HepG2 (cell line): ENCODE measurements around the gene LSM14B. TPM values are rescaled to one million over a fixed set of nuclear protein-coding genes. Genes with fewer than 3 reads are reported as not detected.

ENCODE experiments used
- ARNT2 ChIP-seq: sonication (generic); formaldehyde crosslinking; IDR thresholded peaks from 2 replicates; pipeline ENCODE4 v1.8.0; 2022; ENCODE audit warnings: mild to moderate bottlenecking, low read depth, missing genetic modification reagents, moderate library complexity
- CAMTA2 ChIP-seq: sonication (generic); formaldehyde crosslinking; IDR thresholded peaks from 2 replicates; pipeline ENCODE4 v1.4.0; 2020; ENCODE audit warnings: mild to moderate bottlenecking, missing genetic modification reagents, borderline replicate concordance
- IKZF4 ChIP-seq: sonication (generic); formaldehyde crosslinking; IDR thresholded peaks from 2 replicates; pipeline ENCODE4 v1.5.1; 2020; ENCODE audit warnings: borderline replicate concordance, mild to moderate bottlenecking, low read depth, missing genetic modification reagents; ENCODE audit errors: not compliant biosample characterization
- KDM6A ChIP-seq: IDR thresholded peaks from 2 replicates; pipeline ENCODE4 v1.6.1; 2016; ENCODE audit warnings: low read depth
- MED8 ChIP-seq: sonication (generic); formaldehyde crosslinking; IDR thresholded peaks from 2 replicates; pipeline ENCODE4 v1.8.1; 2023; ENCODE audit warnings: mild to moderate bottlenecking, missing genetic modification reagents; ENCODE audit not compliant: insufficient replicate concordance
- MIER2 ChIP-seq: IDR thresholded peaks from 2 replicates; pipeline ENCODE4 v1.6.1; 2016; ENCODE audit warnings: missing biosample characterization, missing genetic modification reagents
- MYC ChIP-seq: sonication (generic); formaldehyde crosslinking; IDR thresholded peaks from 2 replicates; pipeline ENCODE4 v1.9.0; 2021; ENCODE audit warnings: missing genetic modification reagents, borderline replicate concordance
- ZFP62 ChIP-seq: sonication (generic); formaldehyde crosslinking; IDR thresholded peaks from 2 replicates; pipeline ENCODE4 v1.4.0; 2020; ENCODE audit warnings: missing genetic modification reagents
- ZNF230 ChIP-seq: sonication (generic); formaldehyde crosslinking; IDR thresholded peaks from 2 replicates; pipeline ENCODE4 v1.4.0; 2020; ENCODE audit warnings: mild to moderate bottlenecking, missing genetic modification reagents
- ZNF546 ChIP-seq: sonication (generic); formaldehyde crosslinking; conservative IDR thresholded peaks from 2 replicates; pipeline ENCODE4 v1.8.1; 2023; ENCODE audit warnings: mild to moderate bottlenecking, missing genetic modification reagents
- ZZZ3 ChIP-seq: sonication (generic); formaldehyde crosslinking; IDR thresholded peaks from 2 replicates; pipeline ENCODE4 v1.4.0; 2020; ENCODE audit warnings: missing genetic modification reagents, mild to moderate bottlenecking, borderline replicate concordance
- polyA plus RNA-seq, 8 experiments: library from polyadenylated mRNA; depleted of rRNA in 3 of 8; stranded (reverse) in 7 of 8; unstranded in 1 of 8; fragments of >200 nt; fragmentation: Illumina TruSeq in 4 of 8; extraction: Trizol in 4 of 8; gene quantifications; 2 replicates each; pipeline versions ENCODE4 v1.2.1 to v1.2.3, GENCODE V29; 2011 to 2016; ENCODE audit warnings: low read depth in 4 of 8, missing spikeins in 1 of 8, mixed read lengths in 1 of 8; ENCODE audit not compliant: insufficient read depth in 1 of 8
- total RNA-seq, 5 experiments: library from RNA; depleted of rRNA; stranded (reverse); fragments of >200 nt; fragmentation: Illumina TruSeq; extraction: Trizol; gene quantifications; 2 replicates each; pipeline ENCODE4 v1.2.3, GENCODE V29; 2016; ENCODE audit warnings: low read depth in 1 of 5
- TF ChIP-seq, protein P1 (sequence below): sonication (generic); formaldehyde crosslinking; IDR thresholded peaks from 2 replicates; pipeline ENCODE4 v1.4.0; 2020; ENCODE audit warnings: missing genetic modification reagents
- TF ChIP-seq, protein P2 (sequence below): IDR thresholded peaks from 2 replicates; pipeline ENCODE4 v1.6.1; 2016
- TF ChIP-seq, protein P3 (sequence below): sonication (generic); formaldehyde crosslinking; IDR thresholded peaks from 2 replicates; pipeline ENCODE4 v1.5.0; 2020; ENCODE audit warnings: missing genetic modification reagents, mild to moderate bottlenecking, borderline replicate concordance
- TF ChIP-seq, protein P4 (sequence below): sonication (generic); formaldehyde crosslinking; IDR thresholded peaks from 2 replicates; pipeline ENCODE4 v1.4.0; 2020; ENCODE audit warnings: mild to moderate bottlenecking, missing genetic modification reagents
- TF ChIP-seq, protein P5 (sequence below): sonication (generic); formaldehyde crosslinking; IDR thresholded peaks from 2 replicates; pipeline ENCODE4 v1.5.0; 2020; ENCODE audit warnings: missing genetic modification reagents, mild to moderate bottlenecking, borderline replicate concordance
- TF ChIP-seq, protein P6 (sequence below): sonication (generic); formaldehyde crosslinking; IDR thresholded peaks from 2 replicates; pipeline ENCODE4 v1.4.0; 2020; ENCODE audit warnings: mild to moderate bottlenecking, missing genetic modification reagents

Gene LSM14B
- total and polyA plus RNA-seq, 2 of the 13 experiments (the other 11 are each of a cell fraction or from before 2014, with no cell fraction given) = 43.3 to 79.2 TPM

DNA sequence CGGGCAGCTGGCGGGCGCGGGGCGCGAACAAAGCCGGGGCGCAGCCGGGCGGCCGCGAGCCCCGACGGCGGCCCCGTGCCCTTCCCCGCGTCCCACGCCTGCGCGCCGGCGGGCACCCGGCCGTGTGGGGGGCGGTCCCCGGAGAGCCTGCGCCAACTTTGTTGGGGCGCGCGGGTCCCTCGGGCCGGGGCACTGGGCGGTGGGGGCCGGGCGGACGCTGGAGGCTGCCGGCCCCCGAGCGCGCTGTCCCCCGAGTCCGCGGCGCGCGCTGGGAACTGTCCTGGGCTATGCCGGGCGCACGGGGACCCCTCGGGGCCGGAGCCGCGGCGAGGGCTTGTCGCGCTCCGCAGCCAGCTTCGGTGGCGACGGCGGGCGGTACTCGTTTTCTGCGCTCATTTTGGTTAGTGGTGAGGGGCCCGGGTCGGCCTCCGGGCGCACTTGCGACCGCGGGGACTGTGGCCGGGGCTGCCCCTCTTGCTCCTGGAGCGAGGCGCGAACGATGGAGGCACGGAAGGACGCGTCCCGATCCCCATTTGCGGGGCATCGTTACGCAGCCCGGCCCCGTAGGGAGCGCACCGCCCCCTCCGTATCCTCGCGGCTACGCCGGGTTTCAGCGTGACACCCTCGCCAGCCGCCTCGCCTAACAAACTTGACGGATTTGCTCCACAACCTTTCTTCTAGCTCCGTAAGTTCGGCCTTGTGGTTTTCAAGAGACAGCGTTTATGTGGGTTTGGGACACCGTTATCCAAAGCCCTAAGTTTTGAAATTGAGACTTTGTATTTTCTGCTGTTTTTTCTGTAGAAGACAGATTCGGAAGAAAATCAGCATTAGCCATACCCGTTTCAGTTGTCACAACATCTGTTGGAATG lies 21.9 kb downstream of the LSM14B start (continued):
- TF ChIP-seq, protein P1, sequence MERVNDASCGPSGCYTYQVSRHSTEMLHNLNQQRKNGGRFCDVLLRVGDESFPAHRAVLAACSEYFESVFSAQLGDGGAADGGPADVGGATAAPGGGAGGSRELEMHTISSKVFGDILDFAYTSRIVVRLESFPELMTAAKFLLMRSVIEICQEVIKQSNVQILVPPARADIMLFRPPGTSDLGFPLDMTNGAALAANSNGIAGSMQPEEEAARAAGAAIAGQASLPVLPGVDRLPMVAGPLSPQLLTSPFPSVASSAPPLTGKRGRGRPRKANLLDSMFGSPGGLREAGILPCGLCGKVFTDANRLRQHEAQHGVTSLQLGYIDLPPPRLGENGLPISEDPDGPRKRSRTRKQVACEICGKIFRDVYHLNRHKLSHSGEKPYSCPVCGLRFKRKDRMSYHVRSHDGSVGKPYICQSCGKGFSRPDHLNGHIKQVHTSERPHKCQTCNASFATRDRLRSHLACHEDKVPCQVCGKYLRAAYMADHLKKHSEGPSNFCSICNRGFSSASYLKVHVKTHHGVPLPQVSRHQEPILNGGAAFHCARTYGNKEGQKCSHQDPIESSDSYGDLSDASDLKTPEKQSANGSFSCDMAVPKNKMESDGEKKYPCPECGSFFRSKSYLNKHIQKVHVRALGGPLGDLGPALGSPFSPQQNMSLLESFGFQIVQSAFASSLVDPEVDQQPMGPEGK (CRISPR knock-in tag) = 0 out of 2 replicates have a peak, but pooled peaks have one; percentile 35
- TF ChIP-seq, protein P2, sequence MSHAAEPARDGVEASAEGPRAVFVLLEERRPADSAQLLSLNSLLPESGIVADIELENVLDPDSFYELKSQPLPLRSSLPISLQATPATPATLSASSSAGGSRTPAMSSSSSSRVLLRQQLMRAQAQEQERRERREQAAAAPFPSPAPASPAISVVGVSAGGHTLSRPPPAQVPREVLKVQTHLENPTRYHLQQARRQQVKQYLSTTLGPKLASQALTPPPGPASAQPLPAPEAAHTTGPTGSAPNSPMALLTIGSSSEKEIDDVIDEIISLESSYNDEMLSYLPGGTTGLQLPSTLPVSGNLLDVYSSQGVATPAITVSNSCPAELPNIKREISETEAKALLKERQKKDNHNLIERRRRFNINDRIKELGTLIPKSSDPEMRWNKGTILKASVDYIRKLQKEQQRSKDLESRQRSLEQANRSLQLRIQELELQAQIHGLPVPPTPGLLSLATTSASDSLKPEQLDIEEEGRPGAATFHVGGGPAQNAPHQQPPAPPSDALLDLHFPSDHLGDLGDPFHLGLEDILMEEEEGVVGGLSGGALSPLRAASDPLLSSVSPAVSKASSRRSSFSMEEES = peak; percentile 53; the same call in 1 of the 2 replicates
- TF ChIP-seq ZNF230 (CRISPR knock-in tag) = peak; percentile 43; the same call in 1 of the 2 replicates
- TF ChIP-seq ZFP62 (CRISPR knock-in tag) = no peak
- no peak; the same call in 1 of the 2 replicates for TF ChIP-seq ZNF546 (CRISPR knock-in tag)
- TF ChIP-seq MIER2 (CRISPR knock-in tag) = no peak
- no peak for TF ChIP-seq MED8 (CRISPR knock-in tag)
- TF ChIP-seq ARNT2 (CRISPR knock-in tag) = peak; percentile 32; the same call in 1 of the 2 replicates
- TF ChIP-seq, protein P3, sequence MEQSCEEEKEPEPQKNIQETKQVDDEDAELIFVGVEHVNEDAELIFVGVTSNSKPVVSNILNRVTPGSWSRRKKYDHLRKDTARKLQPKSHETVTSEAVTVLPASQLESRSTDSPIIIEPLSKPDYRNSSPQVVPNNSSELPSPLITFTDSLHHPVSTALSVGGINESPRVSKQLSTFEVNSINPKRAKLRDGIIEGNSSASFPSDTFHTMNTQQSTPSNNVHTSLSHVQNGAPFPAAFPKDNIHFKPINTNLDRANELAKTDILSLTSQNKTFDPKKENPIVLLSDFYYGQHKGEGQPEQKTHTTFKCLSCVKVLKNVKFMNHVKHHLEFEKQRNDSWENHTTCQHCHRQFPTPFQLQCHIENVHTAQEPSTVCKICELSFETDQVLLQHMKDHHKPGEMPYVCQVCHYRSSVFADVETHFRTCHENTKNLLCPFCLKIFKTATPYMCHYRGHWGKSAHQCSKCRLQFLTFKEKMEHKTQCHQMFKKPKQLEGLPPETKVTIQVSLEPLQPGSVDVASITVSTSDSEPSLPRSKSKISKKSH (CRISPR knock-in tag) = peak; percentile 78; the same call in 1 of the 2 replicates
- TF ChIP-seq, protein P4, sequence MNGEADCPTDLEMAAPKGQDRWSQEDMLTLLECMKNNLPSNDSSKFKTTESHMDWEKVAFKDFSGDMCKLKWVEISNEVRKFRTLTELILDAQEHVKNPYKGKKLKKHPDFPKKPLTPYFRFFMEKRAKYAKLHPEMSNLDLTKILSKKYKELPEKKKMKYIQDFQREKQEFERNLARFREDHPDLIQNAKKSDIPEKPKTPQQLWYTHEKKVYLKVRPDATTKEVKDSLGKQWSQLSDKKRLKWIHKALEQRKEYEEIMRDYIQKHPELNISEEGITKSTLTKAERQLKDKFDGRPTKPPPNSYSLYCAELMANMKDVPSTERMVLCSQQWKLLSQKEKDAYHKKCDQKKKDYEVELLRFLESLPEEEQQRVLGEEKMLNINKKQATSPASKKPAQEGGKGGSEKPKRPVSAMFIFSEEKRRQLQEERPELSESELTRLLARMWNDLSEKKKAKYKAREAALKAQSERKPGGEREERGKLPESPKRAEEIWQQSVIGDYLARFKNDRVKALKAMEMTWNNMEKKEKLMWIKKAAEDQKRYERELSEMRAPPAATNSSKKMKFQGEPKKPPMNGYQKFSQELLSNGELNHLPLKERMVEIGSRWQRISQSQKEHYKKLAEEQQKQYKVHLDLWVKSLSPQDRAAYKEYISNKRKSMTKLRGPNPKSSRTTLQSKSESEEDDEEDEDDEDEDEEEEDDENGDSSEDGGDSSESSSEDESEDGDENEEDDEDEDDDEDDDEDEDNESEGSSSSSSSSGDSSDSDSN (CRISPR knock-in tag) = peak; percentile 94
- TF ChIP-seq, protein P5, sequence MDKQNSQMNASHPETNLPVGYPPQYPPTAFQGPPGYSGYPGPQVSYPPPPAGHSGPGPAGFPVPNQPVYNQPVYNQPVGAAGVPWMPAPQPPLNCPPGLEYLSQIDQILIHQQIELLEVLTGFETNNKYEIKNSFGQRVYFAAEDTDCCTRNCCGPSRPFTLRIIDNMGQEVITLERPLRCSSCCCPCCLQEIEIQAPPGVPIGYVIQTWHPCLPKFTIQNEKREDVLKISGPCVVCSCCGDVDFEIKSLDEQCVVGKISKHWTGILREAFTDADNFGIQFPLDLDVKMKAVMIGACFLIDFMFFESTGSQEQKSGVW (CRISPR knock-in tag) = no peak
- TF ChIP-seq ZZZ3 (CRISPR knock-in tag) = no peak
- no peak for TF ChIP-seq IKZF4 (CRISPR knock-in tag)
- TF ChIP-seq CAMTA2 (CRISPR knock-in tag) = peak; percentile 65; the same call in 1 of the 2 replicates
- TF ChIP-seq, protein P6, sequence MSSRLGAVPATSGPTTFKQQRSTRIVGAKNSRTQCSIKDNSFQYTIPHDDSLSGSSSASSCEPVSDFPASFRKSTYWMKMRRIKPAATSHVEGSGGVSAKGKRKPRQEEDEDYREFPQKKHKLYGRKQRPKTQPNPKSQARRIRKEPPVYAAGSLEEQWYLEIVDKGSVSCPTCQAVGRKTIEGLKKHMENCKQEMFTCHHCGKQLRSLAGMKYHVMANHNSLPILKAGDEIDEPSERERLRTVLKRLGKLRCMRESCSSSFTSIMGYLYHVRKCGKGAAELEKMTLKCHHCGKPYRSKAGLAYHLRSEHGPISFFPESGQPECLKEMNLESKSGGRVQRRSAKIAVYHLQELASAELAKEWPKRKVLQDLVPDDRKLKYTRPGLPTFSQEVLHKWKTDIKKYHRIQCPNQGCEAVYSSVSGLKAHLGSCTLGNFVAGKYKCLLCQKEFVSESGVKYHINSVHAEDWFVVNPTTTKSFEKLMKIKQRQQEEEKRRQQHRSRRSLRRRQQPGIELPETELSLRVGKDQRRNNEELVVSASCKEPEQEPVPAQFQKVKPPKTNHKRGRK (CRISPR knock-in tag) = no peak
- TF ChIP-seq MYC (CRISPR knock-in tag) = peak; percentile 43; the same call in 1 of the 2 replicates
- no peak for TF ChIP-seq KDM6A (CRISPR knock-in tag)
